Lower leg skin (tissue), 4 donors: ENCODE data around the gene IGSF8. TPM values are rescaled to one million over a fixed set of nuclear protein-coding genes. Genes with fewer than 3 reads are reported as not detected.

Experiments used
- DNase-seq, 2 donors: peaks; one replicate each; pipeline ENCODE4 v3.0.0-alpha.2; 2019; ENCODE audit warnings: low spot score in 2 of 2
- H3K4me3 ChIP-seq: fragments of 200-600 bp; sonication (generic); 2 replicates; pipeline ENCODE4 v1.5.1; 2017; ENCODE audit warnings: mild to moderate bottlenecking, low read depth; ENCODE audit not compliant: poor library complexity, severe bottlenecking
- POLR2A ChIP-seq, 2 donors: fragments of 450-650 bp; IDR thresholded peaks; one replicate each; pipeline ENCODE4 v1.6.1; 2016 to 2017; ENCODE audit warnings: antibody characterized with exemption in 2 of 2, mild to moderate bottlenecking in 1 of 2, moderate library complexity in 1 of 2
- WGBS, 2 donors: methylation state at CpG; one replicate each; pipeline ENCODE4 v1.1.5; 2018; 5-methylcytosine and 5-hydroxymethylcytosine counted together
- intact Hi-C: fragments of 100-400 bp; cut with DNase I; formaldehyde crosslinking; loops from one replicate; pipeline ENCODE4 v1.15.0; 2023; ENCODE audit warnings: low total_unique reads
- total RNA-seq, 4 donors: library from RNA; depleted of rRNA; stranded (reverse); fragments of >200 nt; gene quantifications; one replicate each; pipeline ENCODE4 v1.1.0, GENCODE V29; 2016
- TF ChIP-seq, protein P1 (sequence below), 3 donors: fragments of 450-650 bp; IDR thresholded peaks; one replicate each; pipeline ENCODE4 v1.5.1; 2016; ENCODE audit warnings: antibody characterized with exemption in 3 of 3, mild to moderate bottlenecking in 3 of 3, moderate library complexity in 2 of 3

The IGSF8 gene
- total RNA-seq, 4 donors from 2014 or later: 44.5 to 74.5 (median 54.9) TPM

GRCh38 chr1:160096274-160097116 is 1.9 kb downstream of the IGSF8 start:
- intact Hi-C loops: no loop called here
- 28 to 49% methylated on average over 4 of the region's 4 CpGs for WGBS, 2 donors
- TF ChIP-seq, protein P1, sequence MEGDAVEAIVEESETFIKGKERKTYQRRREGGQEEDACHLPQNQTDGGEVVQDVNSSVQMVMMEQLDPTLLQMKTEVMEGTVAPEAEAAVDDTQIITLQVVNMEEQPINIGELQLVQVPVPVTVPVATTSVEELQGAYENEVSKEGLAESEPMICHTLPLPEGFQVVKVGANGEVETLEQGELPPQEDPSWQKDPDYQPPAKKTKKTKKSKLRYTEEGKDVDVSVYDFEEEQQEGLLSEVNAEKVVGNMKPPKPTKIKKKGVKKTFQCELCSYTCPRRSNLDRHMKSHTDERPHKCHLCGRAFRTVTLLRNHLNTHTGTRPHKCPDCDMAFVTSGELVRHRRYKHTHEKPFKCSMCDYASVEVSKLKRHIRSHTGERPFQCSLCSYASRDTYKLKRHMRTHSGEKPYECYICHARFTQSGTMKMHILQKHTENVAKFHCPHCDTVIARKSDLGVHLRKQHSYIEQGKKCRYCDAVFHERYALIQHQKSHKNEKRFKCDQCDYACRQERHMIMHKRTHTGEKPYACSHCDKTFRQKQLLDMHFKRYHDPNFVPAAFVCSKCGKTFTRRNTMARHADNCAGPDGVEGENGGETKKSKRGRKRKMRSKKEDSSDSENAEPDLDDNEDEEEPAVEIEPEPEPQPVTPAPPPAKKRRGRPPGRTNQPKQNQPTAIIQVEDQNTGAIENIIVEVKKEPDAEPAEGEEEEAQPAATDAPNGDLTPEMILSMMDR (IDR thresholded peaks at IDR 0.05): no peak
- no peak for TF ChIP-seq POLR2A (IDR thresholded peaks at IDR 0.05)
- no peak overlapping the region for H3K4me3 ChIP-seq
- DNase-seq: peak; percentile 72 to 93

- intact Hi-C loops: no loop called here
- DNase-seq: no peak
- WGBS, 2 donors: 82 to 96% methylated on average over 4 of the region's 4 CpGs
- no peak overlapping the region for H3K4me3 ChIP-seq
- no peak for TF ChIP-seq POLR2A (IDR thresholded peaks at IDR 0.05)
- TF ChIP-seq, protein P1 (IDR thresholded peaks at IDR 0.05): no peak
Measured at GRCh38 chr1:160095382-160096105, 2.9 kb downstream of the IGSF8 start.

DNA sequence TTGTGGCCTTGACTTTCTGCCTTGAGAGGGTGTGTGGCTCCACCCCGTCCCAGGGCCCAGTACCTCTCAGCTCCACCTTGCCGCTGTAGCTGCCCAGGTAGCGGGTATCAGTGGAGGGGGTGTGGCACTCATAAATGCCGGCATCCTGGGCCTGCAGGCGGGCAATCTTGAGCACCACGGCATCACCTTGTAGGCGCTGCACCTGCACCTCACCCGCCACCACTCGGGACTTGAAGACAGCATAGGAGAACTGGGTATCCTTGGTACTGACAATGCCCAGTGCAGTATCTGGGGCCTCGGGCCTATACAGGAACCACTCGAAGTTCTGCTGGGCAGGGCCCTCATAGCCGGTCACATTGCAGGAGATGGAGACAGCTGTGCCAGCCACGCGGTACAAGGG is 3.6 kb downstream of the IGSF8 start:
- intact Hi-C loops: no loop called here
- TF ChIP-seq, protein P1 (IDR thresholded peaks at IDR 0.05): no peak
- no peak for TF ChIP-seq POLR2A (IDR thresholded peaks at IDR 0.05)
- WGBS, 2 donors: 88 to 93% methylated on average over 10 to 11 of the region's 14 CpGs
- no peak for DNase-seq
- H3K4me3 ChIP-seq: no peak overlapping the region

DNA sequence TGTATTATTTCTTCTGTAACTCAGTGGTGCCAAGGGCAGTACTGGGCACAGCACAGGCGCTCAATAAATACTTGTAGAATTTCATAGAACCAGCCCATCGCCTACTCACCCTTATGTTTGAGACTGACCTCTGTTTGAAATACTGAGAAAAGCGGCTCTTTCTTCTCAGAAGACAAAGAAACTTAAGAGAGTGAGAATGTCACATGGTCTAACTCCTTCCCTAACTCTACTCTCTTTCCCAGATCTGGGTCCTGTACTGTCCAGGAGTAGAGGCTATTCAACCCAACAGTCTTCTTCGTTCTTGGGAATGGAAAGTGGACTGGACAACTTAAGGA is 4.2 kb downstream of the IGSF8 start:
- no peak overlapping the region for H3K4me3 ChIP-seq
- DNase-seq: no peak
- intact Hi-C loops: no loop called here
- TF ChIP-seq, protein P1 (IDR thresholded peaks at IDR 0.05): no peak
- no peak for TF ChIP-seq POLR2A (IDR thresholded peaks at IDR 0.05)
- 90 to 93% methylated on average over 4 of the region's 4 CpGs for WGBS, 2 donors

- no peak overlapping the region for H3K4me3 ChIP-seq
- DNase-seq: no peak
- WGBS, 2 donors: 83 to 92% methylated on average over 20 to 21 of the region's 21 CpGs
- TF ChIP-seq POLR2A (IDR thresholded peaks at IDR 0.05): no peak
- TF ChIP-seq, protein P1 (IDR thresholded peaks at IDR 0.05): no peak
- intact Hi-C loops: no loop called here
Measured at GRCh38 chr1:160093624-160094290, 4.7 kb downstream of the IGSF8 start.
